HUES64 (cell line): ENCODE measurements around the gene RTP4.

Experiments
- H3K27ac ChIP-seq: 2 replicates; pipeline ENCODE4 v1.7.0; 2013; ENCODE audit warnings: low read depth, low read length, inconsistent platforms
- H3K27me3 ChIP-seq: 2 replicates; pipeline ENCODE4 v1.6.1; 2013; ENCODE audit warnings: mild to moderate bottlenecking, low read length; ENCODE audit not compliant: insufficient read depth
- H3K36me3 ChIP-seq: 2 replicates; pipeline ENCODE4 v1.6.1; 2013; ENCODE audit warnings: mild to moderate bottlenecking, low read length; ENCODE audit not compliant: insufficient read depth
- H3K4me1 ChIP-seq: 2 replicates; pipeline ENCODE4 v1.6.1; 2013; ENCODE audit warnings: mild to moderate bottlenecking, low read length, moderate library complexity; ENCODE audit not compliant: insufficient read depth
- H3K4me3 ChIP-seq: 2 replicates; pipeline ENCODE4 v1.5.1; 2013; ENCODE audit warnings: mild to moderate bottlenecking, low read length, moderate library complexity
- H3K9ac ChIP-seq: 2 replicates; pipeline ENCODE4 v1.6.1; 2013; ENCODE audit warnings: mild to moderate bottlenecking, low read depth, low read length
- H3K9me3 ChIP-seq: 2 replicates; pipeline ENCODE4 v1.6.1; 2013; ENCODE audit warnings: low read depth, low read length; ENCODE audit not compliant: insufficient read depth
- WGBS: fragments of 150-250, 120-280 bp; methylation state at CpG from one replicate; pipeline ENCODE4 v1.1.7; 2013; ENCODE audit warnings: missing lambda C conversion rate; 5-methylcytosine and 5-hydroxymethylcytosine counted together

RTP4 gene

DNA sequence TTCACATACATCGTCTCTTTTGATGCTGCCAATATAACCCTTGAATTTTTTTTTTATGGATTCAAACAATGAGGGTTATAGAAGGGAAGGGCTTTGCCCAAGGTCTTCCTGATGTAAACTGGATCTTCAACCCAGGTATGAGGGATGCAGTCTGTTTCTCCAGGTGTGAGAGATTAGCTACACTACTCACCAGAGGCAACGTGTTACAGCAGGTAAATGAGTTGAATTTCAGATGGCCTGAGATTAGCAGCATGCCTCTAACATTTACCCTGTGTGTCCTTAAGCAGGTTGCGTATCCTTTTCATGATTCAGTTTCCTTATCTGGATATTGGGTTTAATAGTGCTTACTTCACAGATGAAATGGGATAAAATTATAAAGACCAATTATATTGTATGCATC, 1.9 kb downstream of the RTP4 start:
- no peaks in the 10 kb centered on the region for H3K4me1 ChIP-seq
- no peaks in the 10 kb centered on the region for H3K27me3 ChIP-seq
- H3K9ac ChIP-seq, result no peak overlapping the region
- H3K4me3 ChIP-seq, result no peak overlapping the region
- WGBS, result 82% methylated on average over 3 of the region's 3 CpGs
- H3K9me3 ChIP-seq, result no peaks in the 10 kb centered on the region
- H3K36me3 ChIP-seq, result no peaks in the 10 kb centered on the region
- no peak overlapping the region for H3K27ac ChIP-seq

DNA sequence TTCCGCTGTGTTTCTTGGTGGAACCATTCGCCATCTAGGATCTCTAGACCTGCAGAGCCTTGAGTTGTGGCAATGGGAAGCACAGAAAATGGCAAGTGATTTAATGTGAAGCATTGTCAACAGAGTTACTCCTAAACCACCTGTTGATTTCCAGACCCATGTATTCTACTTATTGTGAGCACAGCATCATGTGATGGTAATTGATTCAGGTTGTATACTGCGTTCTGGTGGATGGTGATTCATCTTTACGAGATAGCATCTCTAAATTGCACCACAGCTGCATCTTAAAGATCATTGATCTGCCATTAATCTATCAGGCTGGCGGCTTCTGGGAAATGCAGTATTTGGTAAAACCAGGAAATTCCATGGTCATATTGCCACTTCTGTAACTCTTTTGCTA, 7.4 kb downstream of the RTP4 start:
- no peaks in the 10 kb centered on the region for H3K27me3 ChIP-seq
- WGBS, result 78% methylated on average over 5 of the region's 5 CpGs
- H3K9ac ChIP-seq, result no peak overlapping the region
- no peaks in the 10 kb centered on the region for H3K36me3 ChIP-seq
- peaks cover 5% of the 10 kb centered on the region; the same call in 1 of the 2 replicates for H3K4me1 ChIP-seq
- H3K4me3 ChIP-seq, result no peak overlapping the region
- no peaks in the 10 kb centered on the region for H3K9me3 ChIP-seq
- no peak overlapping the region for H3K27ac ChIP-seq

DNA sequence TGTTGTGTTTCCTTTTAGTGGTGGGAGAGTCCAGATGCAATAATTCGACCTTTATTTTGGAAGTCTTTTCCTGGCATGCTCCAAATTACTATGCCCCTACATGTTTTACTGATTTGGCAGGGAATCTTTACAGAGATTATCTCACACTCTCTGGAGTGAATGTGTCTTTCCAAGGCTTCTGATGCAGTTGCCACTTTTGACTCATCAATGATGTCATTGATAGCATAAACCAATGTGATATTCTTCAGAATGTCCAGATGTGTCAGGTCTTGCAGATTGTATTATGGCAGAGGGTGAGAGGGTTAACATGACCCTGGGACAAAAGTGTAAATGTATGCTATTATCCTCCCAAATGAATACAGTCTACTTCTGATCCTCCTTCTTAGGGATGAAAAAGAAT, 9.7 kb downstream of the RTP4 start:
- no peaks in the 10 kb centered on the region for H3K27me3 ChIP-seq
- peaks cover 8% of the 10 kb centered on the region; the same call in 1 of the 2 replicates for H3K4me1 ChIP-seq
- H3K4me3 ChIP-seq, result no peak overlapping the region
- H3K27ac ChIP-seq, result no peak overlapping the region
- H3K9ac ChIP-seq, result no peak overlapping the region
- WGBS, result 80% methylated on average over 1 of the region's 1 CpG
- no peaks in the 10 kb centered on the region for H3K9me3 ChIP-seq
- H3K36me3 ChIP-seq, result no peaks in the 10 kb centered on the region

DNA sequence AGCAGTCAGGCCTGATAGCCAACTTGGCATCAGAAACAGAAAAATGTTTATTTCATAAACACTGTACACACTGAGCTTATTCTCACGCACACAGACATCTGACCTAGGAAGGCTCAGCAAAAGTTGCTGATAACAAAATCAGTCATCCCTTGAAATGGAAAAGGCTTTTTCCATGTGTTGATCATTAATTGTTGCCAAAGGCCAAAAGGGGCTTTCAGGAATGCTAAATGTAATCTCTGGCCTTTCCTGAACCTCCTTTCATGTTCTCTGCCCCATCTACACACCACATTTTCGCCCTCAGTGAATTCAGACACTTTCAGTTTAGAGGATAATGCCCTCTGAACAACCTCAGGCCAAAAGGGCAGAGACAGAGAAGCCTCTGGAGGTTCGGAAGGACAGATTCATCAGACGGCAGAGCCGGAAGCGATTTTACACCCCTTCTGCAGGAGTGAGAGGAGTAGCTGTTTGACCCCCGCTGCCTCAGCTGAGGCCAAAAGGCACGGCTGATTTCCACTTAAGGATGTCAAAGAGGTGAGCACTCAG, 14.5 kb downstream of the RTP4 start:
- no peak overlapping the region for H3K27ac ChIP-seq
- no peak overlapping the region for H3K9ac ChIP-seq
- no peak overlapping the region for H3K4me3 ChIP-seq
- H3K36me3 ChIP-seq, result no peaks in the 10 kb centered on the region
- H3K9me3 ChIP-seq, result no peaks in the 10 kb centered on the region
- 81% methylated on average over 8 of the region's 8 CpGs for WGBS
- no peaks in the 10 kb centered on the region for H3K27me3 ChIP-seq
- peaks cover 13% of the 10 kb centered on the region for H3K4me1 ChIP-seq

DNA sequence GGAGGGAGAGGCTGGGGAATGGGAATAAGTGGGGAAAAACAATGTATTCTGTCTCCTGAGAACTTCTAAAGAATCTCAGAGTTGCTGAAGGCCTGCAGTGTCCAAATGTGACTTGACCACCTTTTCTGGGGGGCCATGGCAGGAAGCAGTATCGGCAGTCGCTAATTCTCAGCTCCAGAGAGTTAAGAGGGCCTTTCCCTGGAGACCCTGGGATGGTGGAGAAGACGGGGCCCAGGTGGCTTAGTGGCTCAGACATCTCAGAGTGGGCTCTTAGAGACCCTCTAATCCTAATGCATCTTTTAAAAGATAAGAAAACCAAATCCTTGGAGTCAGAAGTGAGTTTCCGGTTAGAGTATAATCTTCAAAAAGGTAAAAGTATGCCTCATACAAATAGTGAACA, 15.1 kb downstream of the RTP4 start:
- Histone ChIP-seq H3K9ac (no peak overlapping the region), H3K4me1 (peaks cover 13% of the 10 kb centered on the region), H3K36me3 (no peaks in the 10 kb centered on the region), H3K27me3 (no peaks in the 10 kb centered on the region), H3K4me3 (no peak overlapping the region), H3K27ac (no peak overlapping the region), H3K9me3 (no peaks in the 10 kb centered on the region)
- WGBS, result 93% methylated on average over 4 of the region's 4 CpGs

DNA sequence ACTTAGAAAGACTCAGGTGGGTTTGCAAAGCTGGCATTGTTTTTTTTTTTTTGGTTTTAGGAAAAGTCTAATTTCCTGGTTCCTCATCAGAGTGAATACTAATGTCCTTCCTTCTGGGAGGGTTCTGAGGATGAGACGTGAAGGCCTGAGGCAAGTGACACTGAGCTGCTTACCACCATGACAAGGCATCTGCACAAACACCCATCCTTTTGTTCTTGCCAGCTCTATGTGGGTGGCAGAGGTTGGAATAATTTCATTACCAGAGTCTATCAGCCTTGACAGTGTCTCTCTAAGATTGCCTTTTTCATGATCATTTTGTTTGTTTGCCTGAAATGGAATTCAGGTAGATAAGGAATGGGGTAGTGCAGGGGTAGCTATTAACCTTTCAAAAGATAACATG, 17.1 kb downstream of the RTP4 start:
- no peaks in the 10 kb centered on the region for H3K27me3 ChIP-seq
- 80% methylated on average over 1 of the region's 1 CpG for WGBS

DNA sequence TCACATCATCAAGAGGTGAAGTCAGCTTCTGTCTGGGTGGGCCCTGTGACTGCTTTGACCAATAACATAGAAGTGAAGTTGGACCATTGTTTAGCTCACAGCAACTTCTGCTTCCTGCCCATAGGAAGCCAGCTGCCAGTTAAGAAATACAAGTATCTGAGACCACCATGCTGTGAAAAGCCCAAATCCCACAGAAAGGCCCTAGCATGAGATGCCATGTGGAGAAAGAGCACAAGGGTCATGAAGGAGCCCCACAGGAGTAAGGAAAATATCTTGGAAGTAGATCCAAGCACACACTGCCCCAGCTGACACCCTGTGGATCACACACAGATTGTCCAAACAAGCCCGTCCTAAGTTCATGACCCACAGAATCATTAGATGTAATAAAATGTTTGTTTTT, 28.5 kb downstream of the RTP4 start:
- no peaks in the 10 kb centered on the region for H3K36me3 ChIP-seq
- 80% methylated on average over 1 of the region's 1 CpG for WGBS
- H3K4me1 ChIP-seq, result no peaks in the 10 kb centered on the region
- no peaks in the 10 kb centered on the region for H3K9me3 ChIP-seq
- H3K27ac ChIP-seq, result no peak overlapping the region
- H3K27me3 ChIP-seq, result no peaks in the 10 kb centered on the region
- H3K4me3 ChIP-seq, result no peak overlapping the region
- H3K9ac ChIP-seq, result no peak overlapping the region

More for the DNA sequence above, 17.1 kb downstream of the RTP4 start:
- Histone ChIP-seq H3K9ac (no peak overlapping the region), H3K36me3 (no peaks in the 10 kb centered on the region), H3K4me1 (peaks cover 9% of the 10 kb centered on the region), H3K9me3 (no peaks in the 10 kb centered on the region), H3K4me3 (no peak overlapping the region), H3K27ac (no peak overlapping the region)

DNA sequence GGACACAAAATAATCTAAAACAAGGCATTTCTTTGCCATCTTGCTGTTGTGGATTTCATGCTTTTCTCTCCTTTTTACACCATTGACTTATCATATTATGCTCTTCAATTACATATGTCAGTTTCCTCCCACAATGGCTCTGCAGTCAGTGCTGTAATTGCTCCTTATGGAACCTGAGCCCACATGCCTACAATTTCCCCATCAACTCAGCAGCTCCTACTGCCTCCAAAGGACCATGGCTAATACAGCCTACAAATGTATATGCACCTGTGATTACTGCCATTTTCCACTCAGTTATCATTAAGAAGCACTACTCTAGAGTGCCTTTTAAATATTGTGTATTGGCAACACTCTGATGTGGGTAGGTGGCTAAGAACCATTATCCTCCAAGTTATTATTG, 30.8 kb downstream of the RTP4 start:
- Histone ChIP-seq H3K9ac (no peak overlapping the region), H3K9me3 (no peaks in the 10 kb centered on the region), H3K27me3 (no peaks in the 10 kb centered on the region), H3K4me3 (no peak overlapping the region), H3K27ac (no peak overlapping the region), H3K36me3 (no peaks in the 10 kb centered on the region), H3K4me1 (no peaks in the 10 kb centered on the region)

DNA sequence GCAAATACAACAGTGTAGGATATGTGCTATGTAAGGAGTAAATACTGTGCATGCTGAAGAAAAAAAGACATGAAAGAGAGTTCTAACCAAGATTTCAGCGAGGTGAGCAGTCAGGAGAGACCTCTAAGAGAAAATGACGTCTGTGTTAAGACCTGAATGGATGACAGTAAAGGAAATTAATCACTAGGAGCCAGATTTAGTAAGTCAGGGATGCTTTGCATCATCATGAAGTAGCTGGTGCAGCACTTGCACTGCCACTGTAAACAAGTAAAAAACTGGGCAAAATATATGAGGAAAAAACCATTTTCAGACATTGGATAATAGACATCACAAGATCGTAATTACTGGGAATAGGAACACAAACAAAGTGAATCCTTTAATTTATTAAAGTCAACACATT, 32.6 kb downstream of the RTP4 start:
- 92% methylated on average over 2 of the region's 3 CpGs for WGBS
- Histone ChIP-seq H3K36me3 (no peaks in the 10 kb centered on the region), H3K4me1 (no peaks in the 10 kb centered on the region), H3K27me3 (no peaks in the 10 kb centered on the region), H3K9me3 (no peaks in the 10 kb centered on the region), H3K27ac (no peak overlapping the region), H3K4me3 (no peak overlapping the region), H3K9ac (no peak overlapping the region)

DNA sequence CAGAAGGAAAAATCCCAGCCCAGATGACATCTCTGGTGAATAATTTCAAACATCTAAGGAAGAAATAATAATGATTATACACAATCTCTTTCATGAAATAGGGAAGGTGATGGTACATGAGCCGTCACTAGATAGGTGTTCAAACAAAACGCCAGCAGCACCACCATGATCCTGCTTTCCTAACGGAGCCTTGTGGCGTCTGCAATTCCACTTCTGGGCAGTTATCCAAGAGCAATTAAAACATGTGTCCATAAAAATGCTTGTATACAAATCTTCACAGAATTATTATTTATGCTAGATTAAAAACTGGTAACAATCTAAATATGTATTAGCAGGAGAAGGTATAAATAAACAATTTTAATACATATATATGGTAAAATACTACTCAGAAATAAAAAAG, 33.7 kb downstream of the RTP4 start:
- H3K4me3 ChIP-seq, result no peak overlapping the region
- no peaks in the 10 kb centered on the region for H3K9me3 ChIP-seq
- no peaks in the 10 kb centered on the region for H3K36me3 ChIP-seq
- H3K4me1 ChIP-seq, result no peaks in the 10 kb centered on the region
- H3K9ac ChIP-seq, result no peak overlapping the region
- no peak overlapping the region for H3K27ac ChIP-seq
- no peaks in the 10 kb centered on the region for H3K27me3 ChIP-seq
- 97% methylated on average over 4 of the region's 4 CpGs for WGBS

DNA sequence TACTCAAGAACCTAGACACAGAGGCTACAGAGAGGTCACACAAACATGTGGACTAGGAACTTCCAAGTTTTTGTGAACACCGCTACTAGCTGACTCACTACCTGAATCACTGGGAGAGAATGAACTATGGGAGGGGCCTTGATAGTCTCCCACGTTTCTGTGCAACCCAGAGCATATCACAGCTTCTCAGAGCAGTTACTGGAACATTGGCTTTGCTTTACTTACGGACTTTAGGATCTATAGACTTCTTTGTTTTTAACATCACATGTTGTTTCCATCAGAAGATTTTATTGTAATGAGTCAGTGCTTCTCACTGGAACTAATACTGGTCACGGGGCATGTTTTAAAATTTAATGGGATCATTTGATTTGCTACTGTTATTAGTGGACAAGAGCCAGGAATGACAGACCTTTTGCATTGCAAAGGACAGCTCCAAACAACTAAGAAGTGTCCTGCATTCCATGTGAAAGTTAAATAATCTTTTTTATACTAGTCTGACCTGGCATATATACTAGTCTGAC, 35.6 kb downstream of the RTP4 start:
- no peak overlapping the region for H3K27ac ChIP-seq
- 84% methylated on average over 4 of the region's 4 CpGs for WGBS
- no peaks in the 10 kb centered on the region for H3K27me3 ChIP-seq
- H3K36me3 ChIP-seq, result no peaks in the 10 kb centered on the region
- H3K4me1 ChIP-seq, result no peaks in the 10 kb centered on the region
- H3K9ac ChIP-seq, result no peak overlapping the region
- H3K9me3 ChIP-seq, result no peaks in the 10 kb centered on the region
- no peak overlapping the region for H3K4me3 ChIP-seq

DNA sequence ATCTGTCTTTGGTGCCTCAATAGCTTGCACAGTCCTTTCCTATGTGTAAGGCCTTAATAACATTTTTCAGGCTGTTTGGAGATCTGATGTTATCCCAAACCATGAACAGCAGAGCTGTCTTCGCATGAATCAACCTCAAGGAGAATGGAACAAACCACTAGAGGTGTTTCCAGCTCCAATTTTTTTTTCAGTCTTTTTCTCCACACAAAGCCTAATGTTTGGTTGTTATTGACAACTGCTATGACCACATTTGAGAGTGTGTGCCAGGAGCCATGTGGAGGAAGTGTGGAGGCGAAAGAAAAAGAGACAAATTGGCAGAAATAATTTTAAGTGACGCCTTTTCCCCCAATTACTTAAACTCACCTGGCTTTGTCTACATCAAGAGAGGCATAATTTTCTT, 38.7 kb downstream of the RTP4 start:
- Histone ChIP-seq H3K4me3 (no peak overlapping the region), H3K27me3 (no peaks in the 10 kb centered on the region), H3K9ac (no peak overlapping the region), H3K4me1 (peaks cover 7% of the 10 kb centered on the region; the same call in 1 of the 2 replicates), H3K27ac (no peak overlapping the region), H3K36me3 (no peaks in the 10 kb centered on the region), H3K9me3 (no peaks in the 10 kb centered on the region)
- 92% methylated on average over 3 of the region's 3 CpGs for WGBS
